ENCODE data around the gene REELD1.

The REELD1 gene

GRCh38 chr4:146245850-146246249 is 31.5 kb downstream of the REELD1 start:
- no peak for DNase-seq (ENCODE audit: extremely low read depth, low read depth)
- no peak overlapping the region for H3K4me3 ChIP-seq (replicated peaks; ENCODE audit: low read depth, low read length)
- no peak for TF ChIP-seq CTCF (IDR thresholded peaks at IDR 0.05; ENCODE audit: low read depth, low read length, missing control alignments)

GRCh38 chr4:146246381-146246780 is 32.0 kb downstream of the REELD1 start:
- H3K4me3 ChIP-seq (replicated peaks; ENCODE audit: low read depth, low read length) = no peak overlapping the region
- no peak for TF ChIP-seq CTCF (IDR thresholded peaks at IDR 0.05; ENCODE audit: low read depth, low read length, missing control alignments)
- no peak for DNase-seq (ENCODE audit: extremely low read depth, low read depth)

- TF ChIP-seq CTCF (IDR thresholded peaks at IDR 0.05; ENCODE audit: low read depth, low read length, missing control alignments) = no peak
- DNase-seq (ENCODE audit: extremely low read depth, low read depth) = no peak
- no peak overlapping the region for H3K4me3 ChIP-seq (replicated peaks; ENCODE audit: low read depth, low read length)
Observed at GRCh38 chr4:146247356-146247755, 33.0 kb downstream of the REELD1 start.

- no peak for DNase-seq (ENCODE audit: extremely low read depth, low read depth)
- no peak overlapping the region for H3K4me3 ChIP-seq (replicated peaks; ENCODE audit: low read depth, low read length)
- no peak for TF ChIP-seq CTCF (IDR thresholded peaks at IDR 0.05; ENCODE audit: low read depth, low read length, missing control alignments)
Observed at GRCh38 chr4:146252969-146253611, 38.8 kb downstream of the REELD1 start.

GRCh38 chr4:146255463-146255862 is 41.1 kb downstream of the REELD1 start:
- peak; percentile 20 for DNase-seq (ENCODE audit: extremely low read depth, low read depth)
- no peak overlapping the region for H3K4me3 ChIP-seq (replicated peaks; ENCODE audit: low read depth, low read length)
- no peak for TF ChIP-seq CTCF (IDR thresholded peaks at IDR 0.05; ENCODE audit: low read depth, low read length, missing control alignments)

- no peak for DNase-seq (ENCODE audit: extremely low read depth, low read depth)
- H3K4me3 ChIP-seq (replicated peaks; ENCODE audit: low read depth, low read length) = no peak overlapping the region
- TF ChIP-seq CTCF (IDR thresholded peaks at IDR 0.05; ENCODE audit: low read depth, low read length, missing control alignments) = no peak
Observed at GRCh38 chr4:146255874-146256273, 41.5 kb downstream of the REELD1 start.

GRCh38 chr4:146256328-146256727 is 42.0 kb downstream of the REELD1 start:
- DNase-seq (ENCODE audit: extremely low read depth, low read depth) = no peak
- TF ChIP-seq CTCF (IDR thresholded peaks at IDR 0.05; ENCODE audit: low read depth, low read length, missing control alignments) = no peak
- no peak overlapping the region for H3K4me3 ChIP-seq (replicated peaks; ENCODE audit: low read depth, low read length)

Measured in HFF-Myc (cell line).